GM12878 (cell line): ENCODE measurements around the gene NSMCE4A. TPM values are rescaled to one million over a fixed set of nuclear protein-coding genes. Genes with fewer than 3 reads are reported as not detected.

Experiments
- ATAC-seq: fragments of 200-7000 bp; cut with Tn5 transposase; 3 replicates; pipeline ENCODE4 v1.9.1; 2020; ENCODE audit warnings: mild to moderate bottlenecking, moderate library complexity
- BruUV-seq: library from RNA; stranded (reverse); fragments of 400-500 nt; replicated peaks from 2 replicates; lab custom pipeline; 2021; lab: Mats Ljungman, UMichigan
- CTCF ChIA-PET: fragments of 300-600 bp; sonication (Branson Sonifier 250); formaldehyde crosslinking; extraction: SDS; loops from one replicate; lab custom pipeline; 2021; ENCODE audit warnings: inconsistent platforms; lab: Yijun Ruan, JAX
- POLR2A ChIA-PET: fragments of 350-600 bp; formaldehyde crosslinking; extraction: SDS; loops from one replicate; lab custom pipeline; 2021; ENCODE audit warnings: inconsistent platforms; lab: Charles Lee
- RAD21 ChIA-PET: fragments of 300-600 bp; sonication (Branson Sonifier 250); formaldehyde crosslinking; loops from one replicate; lab custom pipeline; 2023; ENCODE audit warnings: antibody characterized with exemption; ENCODE audit not compliant: unreplicated experiment; lab: Charles Lee
- SMC1A ChIA-PET: fragments of 300-600 bp; sonication (Branson Sonifier 250); formaldehyde crosslinking; loops from one replicate; lab custom pipeline; 2023; ENCODE audit not compliant: unreplicated experiment, uncharacterized antibody; lab: Charles Lee
- DNase-seq: peaks from one replicate; pipeline ENCODE4 v3.0.0-alpha.2; 2011; ENCODE audit warnings: low read depth, low spot score
- FAIRE-seq: peaks from 3 replicates; lab custom pipeline; 2011; peaks lifted over from hg19 to GRCh38; lab: Jason Lieb, UNC
- H2AFZ ChIP-seq: 2 replicates; pipeline ENCODE4 v1.6.0; 2011; ENCODE audit warnings: low read depth, low read length, control low read depth; ENCODE audit not compliant: control insufficient read depth
- H3K27ac ChIP-seq: 2 replicates; pipeline ENCODE4 v1.5.1; 2011; ENCODE audit warnings: control low read depth; ENCODE audit not compliant: control insufficient read depth, insufficient read depth
- H3K27me3 ChIP-seq, 2 experiments: replicated peaks in 1 of 2; 2 replicates each; pipeline versions ENCODE4 v1.6.0 to v1.6.1; 2011; ENCODE audit warnings: low read length in 1 of 2; ENCODE audit not compliant: control insufficient read depth in 2 of 2, insufficient read depth in 2 of 2
- H3K36me3 ChIP-seq, 2 experiments: 2 replicates each; pipeline ENCODE4 v1.5.1; 2011; ENCODE audit warnings: low read length in 1 of 2; ENCODE audit not compliant: control insufficient read depth in 2 of 2, insufficient read depth in 2 of 2
- H3K4me1 ChIP-seq: 2 replicates; pipeline ENCODE4 v1.6.1; 2011; ENCODE audit warnings: mild to moderate bottlenecking, low read length, moderate library complexity, mixed read lengths; ENCODE audit not compliant: control insufficient read depth, insufficient read depth
- H3K4me2 ChIP-seq: 2 replicates; pipeline ENCODE4 v1.6.0; 2011; ENCODE audit warnings: control low read depth; ENCODE audit not compliant: control insufficient read depth, insufficient read depth
- H3K4me3 ChIP-seq: fragments of 200-600 bp; sonication (generic); 2 replicates; pipeline ENCODE4 v1.5.1; 2016
- H3K79me2 ChIP-seq: 2 replicates; pipeline ENCODE4 v1.6.0; 2011; ENCODE audit warnings: low read length; ENCODE audit not compliant: control insufficient read depth, insufficient read depth
- H3K9ac ChIP-seq: 2 replicates; pipeline ENCODE4 v1.8.0; 2011; ENCODE audit warnings: low read length, control low read depth, mixed read lengths; ENCODE audit not compliant: control insufficient read depth, insufficient read depth
- H3K9me3 ChIP-seq: replicated peaks from 3 replicates; pipeline ENCODE4 v1.5.1; 2011; ENCODE audit warnings: mild to moderate bottlenecking, low read length; ENCODE audit not compliant: control insufficient read depth, insufficient read depth
- H4K20me1 ChIP-seq: 2 replicates; pipeline ENCODE4 v1.6.0; 2011; ENCODE audit not compliant: control insufficient read depth, insufficient read depth
- BHLHE40 ChIP-seq, 2 experiments: fragments of 450-650 bp in 1 of 2; IDR thresholded peaks; 2 replicates each; pipeline ENCODE4 v1.6.1; 2011 to 2017; ENCODE audit warnings: low read depth in 2 of 2, borderline replicate concordance in 1 of 2, improper control_type of control experiment in 1 of 2, low read length in 1 of 2, mild to moderate bottlenecking in 1 of 2
- BRCA1 ChIP-seq: IDR thresholded peaks from 2 replicates; pipeline ENCODE4 v1.6.1; 2011; ENCODE audit warnings: low read depth, low read length, improper control_type of control experiment
- CHD2 ChIP-seq: IDR thresholded peaks from 2 replicates; pipeline ENCODE4 v1.6.1; 2011; ENCODE audit warnings: low read depth, low read length, improper control_type of control experiment, borderline replicate concordance
- CREM ChIP-seq: IDR thresholded peaks from 2 replicates; pipeline ENCODE4 v1.6.1; 2014; ENCODE audit warnings: antibody characterized with exemption, low read depth
- DPF2 ChIP-seq: fragments of 450-650 bp; IDR thresholded peaks from 2 replicates; pipeline ENCODE4 v1.6.1; 2017; ENCODE audit warnings: mild to moderate bottlenecking
- ELK1 ChIP-seq: IDR thresholded peaks from 2 replicates; pipeline ENCODE4 v1.6.1; 2012; ENCODE audit warnings: low read depth, low read length, improper control_type of control experiment
- NBN ChIP-seq: fragments of 450-650 bp; IDR thresholded peaks from 2 replicates; pipeline ENCODE4 v1.6.1; 2016
- PAX5 ChIP-seq: IDR thresholded peaks from 2 replicates; pipeline ENCODE4 v1.6.1; 2011; ENCODE audit warnings: low read depth, low read length, borderline replicate concordance
- RBBP5 ChIP-seq: fragments of 200-600 bp; sonication (generic); conservative IDR thresholded peaks from 2 replicates; pipeline ENCODE4 v1.6.1; 2016
- SIX5 ChIP-seq: IDR thresholded peaks from 2 replicates; pipeline ENCODE4 v1.6.1; 2011; ENCODE audit warnings: mild to moderate bottlenecking, low read depth, low read length, moderate library complexity; ENCODE audit not compliant: severe bottlenecking
- SMC3 ChIP-seq: IDR thresholded peaks from 2 replicates; pipeline ENCODE4 v1.6.1; 2011; ENCODE audit warnings: low read length, improper control_type of control experiment, borderline replicate concordance
- SPI1 ChIP-seq: IDR thresholded peaks from 2 replicates; pipeline ENCODE4 v1.6.1; 2011; ENCODE audit warnings: low read depth, mild to moderate bottlenecking, low read length, moderate library complexity, borderline replicate concordance; ENCODE audit not compliant: insufficient read depth
- SREBF1 ChIP-seq: IDR thresholded peaks from 2 replicates; pipeline ENCODE4 v1.6.1; 2012; ENCODE audit warnings: mild to moderate bottlenecking, low read length
- TBL1XR1 ChIP-seq: IDR thresholded peaks from 2 replicates; pipeline ENCODE4 v1.6.1; 2012; ENCODE audit warnings: low read depth, low read length, improper control_type of control experiment
- ZBED1 ChIP-seq: IDR thresholded peaks from 2 replicates; pipeline ENCODE4 v1.6.1; 2016; ENCODE audit warnings: borderline replicate concordance
- WGBS: methylation state at CpG from one replicate; pipeline ENCODE4 v1.1.6; 2016; ENCODE audit warnings: low lambda C conversion rate; ENCODE audit not compliant: insufficient replicate concordance, insufficient coverage; ENCODE audit errors: missing lambda C conversion rate; 5-methylcytosine and 5-hydroxymethylcytosine counted together
- in situ Hi-C: fragments of 300-500 bp; cut with MboI; formaldehyde crosslinking; loops from 9 replicates; pipeline ENCODE4 v1.14.3; 2018; ENCODE audit warnings: mixed read lengths
- intact Hi-C: fragments of 100-400 bp; cut with micrococcal nuclease; formaldehyde crosslinking; loops from one replicate; pipeline ENCODE4 v1.14.2; 2022; ENCODE audit not compliant: unreplicated experiment
- polyA plus RNA-seq, 11 experiments: library from polyadenylated mRNA; depleted of rRNA in 4 of 11; unstranded in 6 of 11; stranded (reverse) in 5 of 11; fragments of >200 nt; fragmentation: Nextera tagmentation in 4 of 11; fragmentation: Illumina TruSeq in 1 of 11; extraction: Ambion mirVana in 4 of 11; extraction: Trizol in 1 of 11; gene quantifications; 1 replicate in 1 of 11; 2 replicates in 10 of 11; pipeline versions ENCODE4 v1.2.1 to v1.2.3, GENCODE V29; 2011 to 2016; ENCODE audit warnings: inconsistent platforms in 2 of 11, missing spikeins in 2 of 11, low read depth in 1 of 11
- total RNA-seq, 4 experiments: library from RNA; depleted of rRNA in 3 of 4; stranded (reverse); fragments of >200 nt in 3 of 4; fragmentation: Illumina TruSeq in 1 of 4; extraction: Trizol in 1 of 4; gene quantifications; 2 replicates each; pipeline versions ENCODE4 v1.2.1 to v1.2.3, GENCODE V29; 2013 to 2021
- TF ChIP-seq, protein P1 (sequence below): IDR thresholded peaks from 2 replicates; pipeline ENCODE4 v1.6.1; 2012; ENCODE audit warnings: improper control_type of control experiment, low read depth, low read length; ENCODE audit not compliant: insufficient replicate concordance
- TF ChIP-seq, protein P2 (sequence below): fragments of 450-650 bp; IDR thresholded peaks from 2 replicates; pipeline ENCODE4 v1.6.1; 2017; ENCODE audit warnings: mild to moderate bottlenecking, low read depth, inconsistent platforms; ENCODE audit not compliant: poor library complexity, severe bottlenecking

NSMCE4A gene
- total and polyA plus RNA-seq, 10 of the 15 experiments (the other 5 are each of a cell fraction or from before 2014, with no cell fraction given) = 14.2 to 105 (median 76.1) TPM

GRCh38 chr10:121961456-121961855, 13.6 kb downstream of the NSMCE4A start:
- POLR2A ChIA-PET = no interaction called here
- ATAC-seq = no peak
- RAD21 ChIA-PET = no interaction called here

More at GRCh38 chr10:121961456-121961855, 13.6 kb downstream of the NSMCE4A start:
- H3K9me3 ChIP-seq = no peaks in the 10 kb centered on the region
- no peak overlapping the region for H3K9ac ChIP-seq
- H3K4me1 ChIP-seq = no peaks in the 10 kb centered on the region
- H3K4me3 ChIP-seq = no peak overlapping the region
- peaks cover 6 to 18% of the 10 kb centered on the region in 2 experiments for H3K36me3 ChIP-seq
- H3K27ac ChIP-seq = no peak overlapping the region
- no peak for FAIRE-seq
- intact Hi-C loops = no loop called here
- ChIA-PET CTCF (no interaction called here), SMC1A (no interaction called here)
- DNase-seq = no peak
- WGBS = 93% methylated on average over 2 of the region's 2 CpGs
- H2AFZ ChIP-seq = no peak overlapping the region
- H3K4me2 ChIP-seq = no peak overlapping the region
- H4K20me1 ChIP-seq = no peaks in the 10 kb centered on the region
- TF ChIP-seq SREBF1 = no peak
- TF ChIP-seq, protein P1, sequence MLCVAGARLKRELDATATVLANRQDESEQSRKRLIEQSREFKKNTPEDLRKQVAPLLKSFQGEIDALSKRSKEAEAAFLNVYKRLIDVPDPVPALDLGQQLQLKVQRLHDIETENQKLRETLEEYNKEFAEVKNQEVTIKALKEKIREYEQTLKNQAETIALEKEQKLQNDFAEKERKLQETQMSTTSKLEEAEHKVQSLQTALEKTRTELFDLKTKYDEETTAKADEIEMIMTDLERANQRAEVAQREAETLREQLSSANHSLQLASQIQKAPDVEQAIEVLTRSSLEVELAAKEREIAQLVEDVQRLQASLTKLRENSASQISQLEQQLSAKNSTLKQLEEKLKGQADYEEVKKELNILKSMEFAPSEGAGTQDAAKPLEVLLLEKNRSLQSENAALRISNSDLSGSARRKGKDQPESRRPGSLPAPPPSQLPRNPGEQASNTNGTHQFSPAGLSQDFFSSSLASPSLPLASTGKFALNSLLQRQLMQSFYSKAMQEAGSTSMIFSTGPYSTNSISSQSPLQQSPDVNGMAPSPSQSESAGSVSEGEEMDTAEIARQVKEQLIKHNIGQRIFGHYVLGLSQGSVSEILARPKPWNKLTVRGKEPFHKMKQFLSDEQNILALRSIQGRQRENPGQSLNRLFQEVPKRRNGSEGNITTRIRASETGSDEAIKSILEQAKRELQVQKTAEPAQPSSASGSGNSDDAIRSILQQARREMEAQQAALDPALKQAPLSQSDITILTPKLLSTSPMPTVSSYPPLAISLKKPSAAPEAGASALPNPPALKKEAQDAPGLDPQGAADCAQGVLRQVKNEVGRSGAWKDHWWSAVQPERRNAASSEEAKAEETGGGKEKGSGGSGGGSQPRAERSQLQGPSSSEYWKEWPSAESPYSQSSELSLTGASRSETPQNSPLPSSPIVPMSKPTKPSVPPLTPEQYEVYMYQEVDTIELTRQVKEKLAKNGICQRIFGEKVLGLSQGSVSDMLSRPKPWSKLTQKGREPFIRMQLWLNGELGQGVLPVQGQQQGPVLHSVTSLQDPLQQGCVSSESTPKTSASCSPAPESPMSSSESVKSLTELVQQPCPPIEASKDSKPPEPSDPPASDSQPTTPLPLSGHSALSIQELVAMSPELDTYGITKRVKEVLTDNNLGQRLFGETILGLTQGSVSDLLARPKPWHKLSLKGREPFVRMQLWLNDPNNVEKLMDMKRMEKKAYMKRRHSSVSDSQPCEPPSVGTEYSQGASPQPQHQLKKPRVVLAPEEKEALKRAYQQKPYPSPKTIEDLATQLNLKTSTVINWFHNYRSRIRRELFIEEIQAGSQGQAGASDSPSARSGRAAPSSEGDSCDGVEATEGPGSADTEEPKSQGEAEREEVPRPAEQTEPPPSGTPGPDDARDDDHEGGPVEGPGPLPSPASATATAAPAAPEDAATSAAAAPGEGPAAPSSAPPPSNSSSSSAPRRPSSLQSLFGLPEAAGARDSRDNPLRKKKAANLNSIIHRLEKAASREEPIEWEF = no peak
- TF ChIP-seq CREM = no peak
- TF ChIP-seq NBN = no peak
- TF ChIP-seq BRCA1 = no peak
- no peak for TF ChIP-seq SMC3
- no peak for TF ChIP-seq CHD2
- TF ChIP-seq DPF2 = no peak
- no peak for TF ChIP-seq SPI1
- TF ChIP-seq SIX5 = no peak
- TF ChIP-seq PAX5 = no peak
- no peak for TF ChIP-seq BHLHE40 (IDR thresholded peaks at IDR 0.05; ENCODE audit: borderline replicate concordance in 1 of 2, low read depth in 2 of 2, low read length in 1 of 2)
- TF ChIP-seq TBL1XR1 = no peak
- no peak for TF ChIP-seq RBBP5
- no peak for TF ChIP-seq ZBED1
- TF ChIP-seq ELK1 = no peak
- TF ChIP-seq, protein P2, sequence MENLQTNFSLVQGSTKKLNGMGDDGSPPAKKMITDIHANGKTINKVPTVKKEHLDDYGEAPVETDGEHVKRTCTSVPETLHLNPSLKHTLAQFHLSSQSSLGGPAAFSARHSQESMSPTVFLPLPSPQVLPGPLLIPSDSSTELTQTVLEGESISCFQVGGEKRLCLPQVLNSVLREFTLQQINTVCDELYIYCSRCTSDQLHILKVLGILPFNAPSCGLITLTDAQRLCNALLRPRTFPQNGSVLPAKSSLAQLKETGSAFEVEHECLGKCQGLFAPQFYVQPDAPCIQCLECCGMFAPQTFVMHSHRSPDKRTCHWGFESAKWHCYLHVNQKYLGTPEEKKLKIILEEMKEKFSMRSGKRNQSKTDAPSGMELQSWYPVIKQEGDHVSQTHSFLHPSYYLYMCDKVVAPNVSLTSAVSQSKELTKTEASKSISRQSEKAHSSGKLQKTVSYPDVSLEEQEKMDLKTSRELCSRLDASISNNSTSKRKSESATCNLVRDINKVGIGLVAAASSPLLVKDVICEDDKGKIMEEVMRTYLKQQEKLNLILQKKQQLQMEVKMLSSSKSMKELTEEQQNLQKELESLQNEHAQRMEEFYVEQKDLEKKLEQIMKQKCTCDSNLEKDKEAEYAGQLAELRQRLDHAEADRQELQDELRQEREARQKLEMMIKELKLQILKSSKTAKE = no peak
- in situ Hi-C loops = no loop called here
- H3K27me3 ChIP-seq = no peaks in the 10 kb centered on the region
- H3K79me2 ChIP-seq = no peaks in the 10 kb centered on the region
- BruUV-seq = no TSS peak
